WTC11 (cell line): Measurements from ENCODE around the gene NDUFS6. TPM values are rescaled to one million over a fixed set of nuclear protein-coding genes. Genes with fewer than 3 reads are reported as not detected.

Experiments
- ATAC-seq: fragments of 200-7000 bp; cut with Tn5 transposase; 2 replicates; pipeline ENCODE4 v1.10.0; 2021; ENCODE audit warnings: mild to moderate bottlenecking, moderate library complexity
- CTCF ChIA-PET: fragments of 300-600 bp; sonication (Branson Sonifier 250); formaldehyde crosslinking; loops from one replicate; lab custom pipeline; 2021; ENCODE audit warnings: antibody characterized with exemption; lab: Charles Lee
- POLR2A ChIA-PET: fragments of 350-600 bp; sonication (Branson Sonifier 250); formaldehyde crosslinking; loops from one replicate; lab custom pipeline; 2021; ENCODE audit warnings: antibody characterized with exemption; lab: Charles Lee
- DNase-seq: peaks from one replicate; pipeline ENCODE4 v3.0.0; 2021; ENCODE audit warnings: low spot score
- H3K27ac Mint-ChIP-seq: 2 replicates; pipeline ENCODE4 v1.8.0; 2021; ENCODE audit warnings: mixed read lengths
- H3K27me3 Mint-ChIP-seq: 2 replicates; pipeline ENCODE4 v1.8.0; 2021; ENCODE audit warnings: low read depth, mild to moderate bottlenecking, moderate library complexity, mixed read lengths
- H3K36me3 Mint-ChIP-seq: 2 replicates; pipeline ENCODE4 v1.8.0; 2021; ENCODE audit warnings: mixed read lengths
- H3K4me1 Mint-ChIP-seq: 2 replicates; pipeline ENCODE4 v1.8.0; 2022; ENCODE audit warnings: mixed read lengths
- H3K4me3 Mint-ChIP-seq: 2 replicates; pipeline ENCODE4 v1.8.0; 2021; ENCODE audit warnings: mild to moderate bottlenecking, moderate library complexity, mixed read lengths
- H3K9me3 Mint-ChIP-seq: 2 replicates; pipeline ENCODE4 v1.8.0; 2021; ENCODE audit warnings: mixed read lengths
- JAZF1 ChIP-seq: fragments of 250-450 bp; sonication (Bioruptor Pico); IDR thresholded peaks from 2 replicates; pipeline ENCODE4 v1.9.0; 2021; ENCODE audit warnings: moderate library complexity, mild to moderate bottlenecking, inconsistent platforms
- NFYB ChIP-seq: sonication (generic); formaldehyde crosslinking; conservative IDR thresholded peaks from 2 replicates; pipeline ENCODE4 v1.8.0; 2022; ENCODE audit warnings: low read depth, missing genetic modification reagents
- NR1H2 ChIP-seq: sonication (generic); formaldehyde crosslinking; IDR thresholded peaks from 2 replicates; pipeline ENCODE4 v1.9.0; 2021; ENCODE audit warnings: mild to moderate bottlenecking, moderate library complexity, missing genetic modification reagents
- SMAD3 ChIP-seq: sonication (generic); formaldehyde crosslinking; IDR thresholded peaks from 2 replicates; pipeline ENCODE4 v1.8.0; 2022; ENCODE audit warnings: missing genetic modification reagents, mild to moderate bottlenecking, borderline replicate concordance
- TCF7 ChIP-seq: sonication (generic); formaldehyde crosslinking; IDR thresholded peaks from 2 replicates; pipeline ENCODE4 v1.8.0; 2022; ENCODE audit warnings: mild to moderate bottlenecking, low read depth, missing genetic modification reagents, moderate library complexity
- ZBTB21 ChIP-seq: sonication (generic); formaldehyde crosslinking; IDR thresholded peaks from 2 replicates; pipeline ENCODE4 v1.8.1; 2023; ENCODE audit warnings: mild to moderate bottlenecking, missing genetic modification reagents, borderline replicate concordance
- ZNF138 ChIP-seq: sonication (generic); formaldehyde crosslinking; conservative IDR thresholded peaks from 2 replicates; pipeline ENCODE4 v1.8.1; 2022; ENCODE audit warnings: mild to moderate bottlenecking, moderate library complexity, missing genetic modification reagents
- ZNF416 ChIP-seq: fragments of 250-450 bp; sonication (Bioruptor Pico); IDR thresholded peaks from 2 replicates; pipeline ENCODE4 v1.9.0; 2021; ENCODE audit warnings: mild to moderate bottlenecking, inconsistent platforms
- total RNA-seq: library from RNA; stranded (reverse); gene quantifications from 3 replicates; pipeline ENCODE4 v1.2.3, GENCODE V29; 2021
- TF ChIP-seq, protein P1 (sequence below): fragments of 250-450 bp; sonication (Bioruptor Pico); IDR thresholded peaks from 2 replicates; pipeline ENCODE4 v1.9.0; 2021; ENCODE audit warnings: mild to moderate bottlenecking
- TF ChIP-seq, protein P2 (sequence below): sonication (generic); formaldehyde crosslinking; IDR thresholded peaks from 2 replicates; pipeline ENCODE4 v1.8.0; 2023; ENCODE audit warnings: mild to moderate bottlenecking, missing genetic modification reagents
- TF ChIP-seq, protein P3 (sequence below): sonication (generic); formaldehyde crosslinking; IDR thresholded peaks from 2 replicates; pipeline ENCODE4 v1.8.1; 2023; ENCODE audit warnings: mild to moderate bottlenecking, missing genetic modification reagents
- TF ChIP-seq, protein P4 (sequence below): sonication (generic); formaldehyde crosslinking; IDR thresholded peaks from 2 replicates; pipeline ENCODE4 v1.8.1; 2023; ENCODE audit warnings: mild to moderate bottlenecking, missing genetic modification reagents, moderate library complexity
- TF ChIP-seq, protein P5 (sequence below): fragments of 250-450 bp; sonication (Bioruptor Pico); IDR thresholded peaks from 2 replicates; pipeline ENCODE4 v1.9.0; 2021; ENCODE audit warnings: mild to moderate bottlenecking, borderline replicate concordance
- TF ChIP-seq, protein P6 (sequence below): fragments of 250-450 bp; sonication (Bioruptor Pico); IDR thresholded peaks from 2 replicates; pipeline ENCODE4 v1.8.0; 2021; ENCODE audit warnings: mild to moderate bottlenecking
- TF ChIP-seq, protein P7 (sequence below): fragments of 250-450 bp; sonication (Bioruptor Pico); IDR thresholded peaks from 2 replicates; pipeline ENCODE4 v1.9.0; 2021; ENCODE audit warnings: mild to moderate bottlenecking

Gene NDUFS6
- total RNA-seq, 1 experiment from 2014 or later = 84.3 TPM

DNA sequence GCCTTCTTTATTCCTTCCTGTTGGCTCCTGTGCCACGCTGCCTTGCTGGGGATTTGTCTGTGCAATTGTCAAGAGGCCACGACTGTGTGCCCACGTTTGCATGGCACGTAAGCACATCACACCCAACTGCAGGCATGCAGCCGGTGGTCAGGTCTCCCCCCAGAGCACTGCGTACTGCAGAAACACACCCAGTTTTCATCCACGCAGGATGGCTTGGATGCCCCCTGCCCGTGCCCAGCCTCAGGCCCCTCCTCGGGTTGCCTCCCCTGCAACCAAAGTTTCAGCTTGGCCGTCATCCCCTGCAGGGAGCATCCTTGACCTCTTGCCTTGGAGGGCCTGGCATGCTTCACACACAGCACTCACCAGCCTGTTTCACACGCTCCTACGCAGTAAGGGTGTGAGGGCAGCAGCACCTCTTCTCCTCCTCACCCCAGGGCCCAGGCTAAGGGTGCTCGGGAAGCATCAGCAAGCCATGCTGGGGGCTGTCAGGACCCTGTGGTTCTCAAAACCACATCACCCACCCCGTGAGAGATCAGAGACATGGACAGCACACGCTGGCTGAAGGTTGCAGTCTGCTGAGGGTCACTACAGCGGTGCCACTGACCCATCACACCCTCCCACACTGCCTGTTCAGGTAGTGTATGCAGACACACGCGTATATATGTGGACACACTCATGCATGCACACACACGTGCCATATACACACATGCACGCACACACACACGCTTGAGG, 4.7 kb upstream of the NDUFS6 start:
- ChIA-PET CTCF (no interaction called here), POLR2A (no interaction called here)
- no peaks in the 10 kb centered on the region for H3K27me3 Mint-ChIP-seq
- no peaks in the 10 kb centered on the region for H3K9me3 Mint-ChIP-seq
- no peak for ATAC-seq
- no peak for DNase-seq
- peaks cover 20% of the 10 kb centered on the region for H3K36me3 Mint-ChIP-seq
- TF ChIP-seq NFYB (CRISPR knock-in tag) (no peak), TCF7 (no peak), ZBTB21 (CRISPR knock-in tag) (no peak), ZNF138 (CRISPR knock-in tag) (no peak), NR1H2 (CRISPR knock-in tag) (no peak), JAZF1 (CRISPR knock-in tag) (no peak), SMAD3 (CRISPR knock-in tag) (no peak)
- TF ChIP-seq, protein P1, sequence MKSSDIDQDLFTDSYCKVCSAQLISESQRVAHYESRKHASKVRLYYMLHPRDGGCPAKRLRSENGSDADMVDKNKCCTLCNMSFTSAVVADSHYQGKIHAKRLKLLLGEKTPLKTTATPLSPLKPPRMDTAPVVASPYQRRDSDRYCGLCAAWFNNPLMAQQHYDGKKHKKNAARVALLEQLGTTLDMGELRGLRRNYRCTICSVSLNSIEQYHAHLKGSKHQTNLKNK (CRISPR knock-in tag) = no peak
- TF ChIP-seq, protein P2, sequence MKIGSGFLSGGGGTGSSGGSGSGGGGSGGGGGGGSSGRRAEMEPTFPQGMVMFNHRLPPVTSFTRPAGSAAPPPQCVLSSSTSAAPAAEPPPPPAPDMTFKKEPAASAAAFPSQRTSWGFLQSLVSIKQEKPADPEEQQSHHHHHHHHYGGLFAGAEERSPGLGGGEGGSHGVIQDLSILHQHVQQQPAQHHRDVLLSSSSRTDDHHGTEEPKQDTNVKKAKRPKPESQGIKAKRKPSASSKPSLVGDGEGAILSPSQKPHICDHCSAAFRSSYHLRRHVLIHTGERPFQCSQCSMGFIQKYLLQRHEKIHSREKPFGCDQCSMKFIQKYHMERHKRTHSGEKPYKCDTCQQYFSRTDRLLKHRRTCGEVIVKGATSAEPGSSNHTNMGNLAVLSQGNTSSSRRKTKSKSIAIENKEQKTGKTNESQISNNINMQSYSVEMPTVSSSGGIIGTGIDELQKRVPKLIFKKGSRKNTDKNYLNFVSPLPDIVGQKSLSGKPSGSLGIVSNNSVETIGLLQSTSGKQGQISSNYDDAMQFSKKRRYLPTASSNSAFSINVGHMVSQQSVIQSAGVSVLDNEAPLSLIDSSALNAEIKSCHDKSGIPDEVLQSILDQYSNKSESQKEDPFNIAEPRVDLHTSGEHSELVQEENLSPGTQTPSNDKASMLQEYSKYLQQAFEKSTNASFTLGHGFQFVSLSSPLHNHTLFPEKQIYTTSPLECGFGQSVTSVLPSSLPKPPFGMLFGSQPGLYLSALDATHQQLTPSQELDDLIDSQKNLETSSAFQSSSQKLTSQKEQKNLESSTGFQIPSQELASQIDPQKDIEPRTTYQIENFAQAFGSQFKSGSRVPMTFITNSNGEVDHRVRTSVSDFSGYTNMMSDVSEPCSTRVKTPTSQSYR (CRISPR knock-in tag) = no peak
- TF ChIP-seq, protein P3, sequence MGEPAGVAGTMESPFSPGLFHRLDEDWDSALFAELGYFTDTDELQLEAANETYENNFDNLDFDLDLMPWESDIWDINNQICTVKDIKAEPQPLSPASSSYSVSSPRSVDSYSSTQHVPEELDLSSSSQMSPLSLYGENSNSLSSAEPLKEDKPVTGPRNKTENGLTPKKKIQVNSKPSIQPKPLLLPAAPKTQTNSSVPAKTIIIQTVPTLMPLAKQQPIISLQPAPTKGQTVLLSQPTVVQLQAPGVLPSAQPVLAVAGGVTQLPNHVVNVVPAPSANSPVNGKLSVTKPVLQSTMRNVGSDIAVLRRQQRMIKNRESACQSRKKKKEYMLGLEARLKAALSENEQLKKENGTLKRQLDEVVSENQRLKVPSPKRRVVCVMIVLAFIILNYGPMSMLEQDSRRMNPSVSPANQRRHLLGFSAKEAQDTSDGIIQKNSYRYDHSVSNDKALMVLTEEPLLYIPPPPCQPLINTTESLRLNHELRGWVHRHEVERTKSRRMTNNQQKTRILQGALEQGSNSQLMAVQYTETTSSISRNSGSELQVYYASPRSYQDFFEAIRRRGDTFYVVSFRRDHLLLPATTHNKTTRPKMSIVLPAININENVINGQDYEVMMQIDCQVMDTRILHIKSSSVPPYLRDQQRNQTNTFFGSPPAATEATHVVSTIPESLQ (CRISPR knock-in tag) = no peak
- no peak overlapping the region for H3K4me3 Mint-ChIP-seq
- peaks cover 11% of the 10 kb centered on the region for H3K4me1 Mint-ChIP-seq
- H3K27ac Mint-ChIP-seq = no peak overlapping the region

DNA sequence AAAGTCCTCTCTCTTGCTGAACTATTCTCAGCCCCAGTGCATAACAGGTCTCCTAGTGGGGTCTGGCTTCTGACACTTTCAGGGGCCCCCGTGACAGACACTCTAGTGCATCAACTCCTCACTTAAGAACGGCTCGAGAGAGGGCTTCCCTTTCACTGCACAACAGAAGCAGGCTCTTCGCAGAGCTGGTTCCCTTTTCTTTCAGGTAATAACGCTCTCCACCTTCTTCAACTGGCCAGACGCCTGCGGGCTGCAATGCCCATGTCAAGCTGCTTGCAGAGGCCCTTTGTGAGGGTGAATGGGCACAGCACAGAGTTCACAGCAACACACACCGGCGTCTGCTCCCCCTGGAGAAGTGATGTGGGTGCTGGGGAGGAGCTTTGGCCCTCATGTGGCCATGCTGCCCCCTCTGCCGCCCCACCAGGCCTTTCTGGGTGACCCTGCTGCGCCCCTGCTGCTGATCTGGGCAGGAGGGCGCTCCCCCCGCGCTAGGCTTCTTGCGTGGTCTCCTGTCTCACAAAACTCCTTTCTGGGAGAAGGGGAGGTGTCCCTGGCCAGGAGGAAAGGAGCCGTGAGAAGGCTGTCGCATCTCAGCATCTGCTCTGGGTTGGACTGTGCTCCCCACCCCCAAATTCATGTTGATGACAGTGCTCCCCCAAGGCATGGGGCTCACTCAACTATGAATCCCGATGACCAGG, 4.0 kb upstream of the NDUFS6 start:
- CTCF ChIA-PET = no interaction called here
- no peak overlapping the region for H3K27ac Mint-ChIP-seq
- ATAC-seq (no peak), DNase-seq (no peak)
- H3K36me3 Mint-ChIP-seq = peaks cover 23% of the 10 kb centered on the region
- peaks cover 15% of the 10 kb centered on the region for H3K4me1 Mint-ChIP-seq
- no peaks in the 10 kb centered on the region for H3K27me3 Mint-ChIP-seq
- H3K9me3 Mint-ChIP-seq = no peaks in the 10 kb centered on the region
- H3K4me3 Mint-ChIP-seq = no peak overlapping the region
- POLR2A ChIA-PET = no interaction called here
- TF ChIP-seq ZNF416 (CRISPR knock-in tag) = no peak
- TF ChIP-seq, protein P4, sequence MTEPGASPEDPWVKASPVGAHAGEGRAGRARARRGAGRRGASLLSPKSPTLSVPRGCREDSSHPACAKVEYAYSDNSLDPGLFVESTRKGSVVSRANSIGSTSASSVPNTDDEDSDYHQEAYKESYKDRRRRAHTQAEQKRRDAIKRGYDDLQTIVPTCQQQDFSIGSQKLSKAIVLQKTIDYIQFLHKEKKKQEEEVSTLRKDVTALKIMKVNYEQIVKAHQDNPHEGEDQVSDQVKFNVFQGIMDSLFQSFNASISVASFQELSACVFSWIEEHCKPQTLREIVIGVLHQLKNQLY (CRISPR knock-in tag) = no peak
- TF ChIP-seq, protein P5, sequence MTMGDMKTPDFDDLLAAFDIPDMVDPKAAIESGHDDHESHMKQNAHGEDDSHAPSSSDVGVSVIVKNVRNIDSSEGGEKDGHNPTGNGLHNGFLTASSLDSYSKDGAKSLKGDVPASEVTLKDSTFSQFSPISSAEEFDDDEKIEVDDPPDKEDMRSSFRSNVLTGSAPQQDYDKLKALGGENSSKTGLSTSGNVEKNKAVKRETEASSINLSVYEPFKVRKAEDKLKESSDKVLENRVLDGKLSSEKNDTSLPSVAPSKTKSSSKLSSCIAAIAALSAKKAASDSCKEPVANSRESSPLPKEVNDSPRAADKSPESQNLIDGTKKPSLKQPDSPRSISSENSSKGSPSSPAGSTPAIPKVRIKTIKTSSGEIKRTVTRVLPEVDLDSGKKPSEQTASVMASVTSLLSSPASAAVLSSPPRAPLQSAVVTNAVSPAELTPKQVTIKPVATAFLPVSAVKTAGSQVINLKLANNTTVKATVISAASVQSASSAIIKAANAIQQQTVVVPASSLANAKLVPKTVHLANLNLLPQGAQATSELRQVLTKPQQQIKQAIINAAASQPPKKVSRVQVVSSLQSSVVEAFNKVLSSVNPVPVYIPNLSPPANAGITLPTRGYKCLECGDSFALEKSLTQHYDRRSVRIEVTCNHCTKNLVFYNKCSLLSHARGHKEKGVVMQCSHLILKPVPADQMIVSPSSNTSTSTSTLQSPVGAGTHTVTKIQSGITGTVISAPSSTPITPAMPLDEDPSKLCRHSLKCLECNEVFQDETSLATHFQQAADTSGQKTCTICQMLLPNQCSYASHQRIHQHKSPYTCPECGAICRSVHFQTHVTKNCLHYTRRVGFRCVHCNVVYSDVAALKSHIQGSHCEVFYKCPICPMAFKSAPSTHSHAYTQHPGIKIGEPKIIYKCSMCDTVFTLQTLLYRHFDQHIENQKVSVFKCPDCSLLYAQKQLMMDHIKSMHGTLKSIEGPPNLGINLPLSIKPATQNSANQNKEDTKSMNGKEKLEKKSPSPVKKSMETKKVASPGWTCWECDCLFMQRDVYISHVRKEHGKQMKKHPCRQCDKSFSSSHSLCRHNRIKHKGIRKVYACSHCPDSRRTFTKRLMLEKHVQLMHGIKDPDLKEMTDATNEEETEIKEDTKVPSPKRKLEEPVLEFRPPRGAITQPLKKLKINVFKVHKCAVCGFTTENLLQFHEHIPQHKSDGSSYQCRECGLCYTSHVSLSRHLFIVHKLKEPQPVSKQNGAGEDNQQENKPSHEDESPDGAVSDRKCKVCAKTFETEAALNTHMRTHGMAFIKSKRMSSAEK (CRISPR knock-in tag) = no peak
- TF ChIP-seq, protein P6, sequence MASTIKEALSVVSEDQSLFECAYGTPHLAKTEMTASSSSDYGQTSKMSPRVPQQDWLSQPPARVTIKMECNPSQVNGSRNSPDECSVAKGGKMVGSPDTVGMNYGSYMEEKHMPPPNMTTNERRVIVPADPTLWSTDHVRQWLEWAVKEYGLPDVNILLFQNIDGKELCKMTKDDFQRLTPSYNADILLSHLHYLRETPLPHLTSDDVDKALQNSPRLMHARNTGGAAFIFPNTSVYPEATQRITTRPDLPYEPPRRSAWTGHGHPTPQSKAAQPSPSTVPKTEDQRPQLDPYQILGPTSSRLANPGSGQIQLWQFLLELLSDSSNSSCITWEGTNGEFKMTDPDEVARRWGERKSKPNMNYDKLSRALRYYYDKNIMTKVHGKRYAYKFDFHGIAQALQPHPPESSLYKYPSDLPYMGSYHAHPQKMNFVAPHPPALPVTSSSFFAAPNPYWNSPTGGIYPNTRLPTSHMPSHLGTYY (CRISPR knock-in tag) = no peak
- TF ChIP-seq NR1H2 (CRISPR knock-in tag) = no peak
- TF ChIP-seq, protein P7, sequence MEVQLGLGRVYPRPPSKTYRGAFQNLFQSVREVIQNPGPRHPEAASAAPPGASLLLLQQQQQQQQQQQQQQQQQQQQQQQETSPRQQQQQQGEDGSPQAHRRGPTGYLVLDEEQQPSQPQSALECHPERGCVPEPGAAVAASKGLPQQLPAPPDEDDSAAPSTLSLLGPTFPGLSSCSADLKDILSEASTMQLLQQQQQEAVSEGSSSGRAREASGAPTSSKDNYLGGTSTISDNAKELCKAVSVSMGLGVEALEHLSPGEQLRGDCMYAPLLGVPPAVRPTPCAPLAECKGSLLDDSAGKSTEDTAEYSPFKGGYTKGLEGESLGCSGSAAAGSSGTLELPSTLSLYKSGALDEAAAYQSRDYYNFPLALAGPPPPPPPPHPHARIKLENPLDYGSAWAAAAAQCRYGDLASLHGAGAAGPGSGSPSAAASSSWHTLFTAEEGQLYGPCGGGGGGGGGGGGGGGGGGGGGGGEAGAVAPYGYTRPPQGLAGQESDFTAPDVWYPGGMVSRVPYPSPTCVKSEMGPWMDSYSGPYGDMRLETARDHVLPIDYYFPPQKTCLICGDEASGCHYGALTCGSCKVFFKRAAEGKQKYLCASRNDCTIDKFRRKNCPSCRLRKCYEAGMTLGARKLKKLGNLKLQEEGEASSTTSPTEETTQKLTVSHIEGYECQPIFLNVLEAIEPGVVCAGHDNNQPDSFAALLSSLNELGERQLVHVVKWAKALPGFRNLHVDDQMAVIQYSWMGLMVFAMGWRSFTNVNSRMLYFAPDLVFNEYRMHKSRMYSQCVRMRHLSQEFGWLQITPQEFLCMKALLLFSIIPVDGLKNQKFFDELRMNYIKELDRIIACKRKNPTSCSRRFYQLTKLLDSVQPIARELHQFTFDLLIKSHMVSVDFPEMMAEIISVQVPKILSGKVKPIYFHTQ (CRISPR knock-in tag) = no peak
